ENCODE results near the gene PAQR3. TPM values are rescaled to one million over a fixed set of nuclear protein-coding genes. Genes with fewer than 3 reads are reported as not detected.

PAQR3 gene
- total and polyA plus RNA-seq, 2 of the 8 experiments (the other 6 are each of a cell fraction or from before 2014, with no cell fraction given) = 28.9 to 35.2 TPM

DNA sequence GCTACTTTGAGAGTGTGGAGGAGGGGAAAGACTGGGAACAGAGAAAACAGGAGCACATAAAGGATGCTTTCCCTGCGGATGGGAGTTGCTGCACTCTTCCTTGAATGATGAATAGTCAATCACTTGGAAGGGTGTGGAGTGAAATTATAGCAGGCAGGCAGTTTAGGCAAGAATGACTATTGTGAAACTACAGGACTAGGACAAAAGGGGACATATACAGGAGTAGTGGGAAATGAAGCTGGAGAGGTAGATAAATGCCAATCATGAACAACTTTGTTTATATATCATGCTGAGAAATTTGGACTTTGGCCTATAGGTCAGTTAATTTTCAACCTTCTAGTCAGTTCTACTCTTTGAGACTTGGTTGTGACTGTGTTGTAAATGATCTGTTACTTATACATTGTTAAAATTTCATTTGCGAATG lies 76.9 kb downstream of the PAQR3 start (continued):
- TF ChIP-seq, protein P1, sequence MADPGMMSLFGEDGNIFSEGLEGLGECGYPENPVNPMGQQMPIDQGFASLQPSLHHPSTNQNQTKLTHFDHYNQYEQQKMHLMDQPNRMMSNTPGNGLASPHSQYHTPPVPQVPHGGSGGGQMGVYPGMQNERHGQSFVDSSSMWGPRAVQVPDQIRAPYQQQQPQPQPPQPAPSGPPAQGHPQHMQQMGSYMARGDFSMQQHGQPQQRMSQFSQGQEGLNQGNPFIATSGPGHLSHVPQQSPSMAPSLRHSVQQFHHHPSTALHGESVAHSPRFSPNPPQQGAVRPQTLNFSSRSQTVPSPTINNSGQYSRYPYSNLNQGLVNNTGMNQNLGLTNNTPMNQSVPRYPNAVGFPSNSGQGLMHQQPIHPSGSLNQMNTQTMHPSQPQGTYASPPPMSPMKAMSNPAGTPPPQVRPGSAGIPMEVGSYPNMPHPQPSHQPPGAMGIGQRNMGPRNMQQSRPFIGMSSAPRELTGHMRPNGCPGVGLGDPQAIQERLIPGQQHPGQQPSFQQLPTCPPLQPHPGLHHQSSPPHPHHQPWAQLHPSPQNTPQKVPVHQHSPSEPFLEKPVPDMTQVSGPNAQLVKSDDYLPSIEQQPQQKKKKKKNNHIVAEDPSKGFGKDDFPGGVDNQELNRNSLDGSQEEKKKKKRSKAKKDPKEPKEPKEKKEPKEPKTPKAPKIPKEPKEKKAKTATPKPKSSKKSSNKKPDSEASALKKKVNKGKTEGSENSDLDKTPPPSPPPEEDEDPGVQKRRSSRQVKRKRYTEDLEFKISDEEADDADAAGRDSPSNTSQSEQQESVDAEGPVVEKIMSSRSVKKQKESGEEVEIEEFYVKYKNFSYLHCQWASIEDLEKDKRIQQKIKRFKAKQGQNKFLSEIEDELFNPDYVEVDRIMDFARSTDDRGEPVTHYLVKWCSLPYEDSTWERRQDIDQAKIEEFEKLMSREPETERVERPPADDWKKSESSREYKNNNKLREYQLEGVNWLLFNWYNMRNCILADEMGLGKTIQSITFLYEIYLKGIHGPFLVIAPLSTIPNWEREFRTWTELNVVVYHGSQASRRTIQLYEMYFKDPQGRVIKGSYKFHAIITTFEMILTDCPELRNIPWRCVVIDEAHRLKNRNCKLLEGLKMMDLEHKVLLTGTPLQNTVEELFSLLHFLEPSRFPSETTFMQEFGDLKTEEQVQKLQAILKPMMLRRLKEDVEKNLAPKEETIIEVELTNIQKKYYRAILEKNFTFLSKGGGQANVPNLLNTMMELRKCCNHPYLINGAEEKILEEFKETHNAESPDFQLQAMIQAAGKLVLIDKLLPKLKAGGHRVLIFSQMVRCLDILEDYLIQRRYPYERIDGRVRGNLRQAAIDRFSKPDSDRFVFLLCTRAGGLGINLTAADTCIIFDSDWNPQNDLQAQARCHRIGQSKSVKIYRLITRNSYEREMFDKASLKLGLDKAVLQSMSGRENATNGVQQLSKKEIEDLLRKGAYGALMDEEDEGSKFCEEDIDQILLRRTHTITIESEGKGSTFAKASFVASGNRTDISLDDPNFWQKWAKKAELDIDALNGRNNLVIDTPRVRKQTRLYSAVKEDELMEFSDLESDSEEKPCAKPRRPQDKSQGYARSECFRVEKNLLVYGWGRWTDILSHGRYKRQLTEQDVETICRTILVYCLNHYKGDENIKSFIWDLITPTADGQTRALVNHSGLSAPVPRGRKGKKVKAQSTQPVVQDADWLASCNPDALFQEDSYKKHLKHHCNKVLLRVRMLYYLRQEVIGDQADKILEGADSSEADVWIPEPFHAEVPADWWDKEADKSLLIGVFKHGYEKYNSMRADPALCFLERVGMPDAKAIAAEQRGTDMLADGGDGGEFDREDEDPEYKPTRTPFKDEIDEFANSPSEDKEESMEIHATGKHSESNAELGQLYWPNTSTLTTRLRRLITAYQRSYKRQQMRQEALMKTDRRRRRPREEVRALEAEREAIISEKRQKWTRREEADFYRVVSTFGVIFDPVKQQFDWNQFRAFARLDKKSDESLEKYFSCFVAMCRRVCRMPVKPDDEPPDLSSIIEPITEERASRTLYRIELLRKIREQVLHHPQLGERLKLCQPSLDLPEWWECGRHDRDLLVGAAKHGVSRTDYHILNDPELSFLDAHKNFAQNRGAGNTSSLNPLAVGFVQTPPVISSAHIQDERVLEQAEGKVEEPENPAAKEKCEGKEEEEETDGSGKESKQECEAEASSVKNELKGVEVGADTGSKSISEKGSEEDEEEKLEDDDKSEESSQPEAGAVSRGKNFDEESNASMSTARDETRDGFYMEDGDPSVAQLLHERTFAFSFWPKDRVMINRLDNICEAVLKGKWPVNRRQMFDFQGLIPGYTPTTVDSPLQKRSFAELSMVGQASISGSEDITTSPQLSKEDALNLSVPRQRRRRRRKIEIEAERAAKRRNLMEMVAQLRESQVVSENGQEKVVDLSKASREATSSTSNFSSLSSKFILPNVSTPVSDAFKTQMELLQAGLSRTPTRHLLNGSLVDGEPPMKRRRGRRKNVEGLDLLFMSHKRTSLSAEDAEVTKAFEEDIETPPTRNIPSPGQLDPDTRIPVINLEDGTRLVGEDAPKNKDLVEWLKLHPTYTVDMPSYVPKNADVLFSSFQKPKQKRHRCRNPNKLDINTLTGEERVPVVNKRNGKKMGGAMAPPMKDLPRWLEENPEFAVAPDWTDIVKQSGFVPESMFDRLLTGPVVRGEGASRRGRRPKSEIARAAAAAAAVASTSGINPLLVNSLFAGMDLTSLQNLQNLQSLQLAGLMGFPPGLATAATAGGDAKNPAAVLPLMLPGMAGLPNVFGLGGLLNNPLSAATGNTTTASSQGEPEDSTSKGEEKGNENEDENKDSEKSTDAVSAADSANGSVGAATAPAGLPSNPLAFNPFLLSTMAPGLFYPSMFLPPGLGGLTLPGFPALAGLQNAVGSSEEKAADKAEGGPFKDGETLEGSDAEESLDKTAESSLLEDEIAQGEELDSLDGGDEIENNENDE (IDR thresholded peaks at IDR 0.05; ENCODE audit: insufficient replicate concordance, low read length) = no peak
- TF ChIP-seq ZNF274 (IDR thresholded peaks at IDR 0.05; ENCODE audit: borderline replicate concordance, extremely low read depth, low read length) = no peak
- TF ChIP-seq BACH1 (IDR thresholded peaks at IDR 0.05; ENCODE audit: low read length) = no peak

All from H1 (cell line).